ENCODE results near the gene SRSF12. TPM values are rescaled to one million over a fixed set of nuclear protein-coding genes. Genes with fewer than 3 reads are reported as not detected.

The SRSF12 gene
- total and polyA plus RNA-seq, 9 of the 15 experiments (the other 6 are each of a cell fraction or from before 2014, with no cell fraction given) = not detected

GRCh38 chr6:89079511-89080234 is 38.2 kb downstream of the SRSF12 start:
- FAIRE-seq (peak; percentile 32), ATAC-seq (no peak), DNase-seq (ENCODE audit: extremely low read depth in 1 of 4, low spot score in 3 of 4) (peak in 1 of 4 experiments; percentile 41)
- peak overlapping the region; percentile 63 to 94; a peak in 3 of 4 replicates for H3K9ac ChIP-seq (ENCODE audit: insufficient read depth in 1 of 2, low read depth in 2 of 2, low read length in 2 of 2)
- peak overlapping the region; percentile 18; the same call in 1 of the 3 replicates for H3K27ac ChIP-seq (ENCODE audit: extremely low read depth, low read depth, low read length)
- TF ChIP-seq EP400 (IDR thresholded peaks at IDR 0.05) (peak; percentile 3; the same call in 1 of the 2 replicates), ZBTB11 (CRISPR knock-in tag; IDR thresholded peaks at IDR 0.05) (no peak), L3MBTL2 (IDR thresholded peaks at IDR 0.05) (peak; percentile 20; the same call in 1 of the 2 replicates), GTF2E2 (tag; IDR thresholded peaks at IDR 0.05) (0 out of 2 replicates have a peak, but pooled peaks have one; percentile 82), ZNF133 (CRISPR knock-in tag; IDR thresholded peaks at IDR 0.05) (no peak), NRF1 (conservative IDR thresholded peaks at IDR 0.05 in 1 of 2, IDR thresholded peaks at IDR 0.05 in 1 of 2) (0 out of 4 replicates have a peak, but pooled peaks have one; percentile 14 to 18), TCF15 (CRISPR knock-in tag; IDR thresholded peaks at IDR 0.05) (no peak)
- H3K36me3 ChIP-seq (ENCODE audit: control insufficient read depth, insufficient read depth, low read length) = peaks cover 8% of the 10 kb centered on the region; the same call in 2 of the 3 replicates
- H3K4me2 ChIP-seq (ENCODE audit: insufficient read depth, low read length) = peak overlapping the region; percentile 91
- peaks cover 21% of the 10 kb centered on the region for H3K79me2 ChIP-seq (ENCODE audit: control insufficient read depth, insufficient read depth, low read length)
- WGBS (ENCODE audit: insufficient coverage, low coverage, missing lambda C conversion rate) = 6% methylated on average over 20 of the region's 20 CpGs
- in situ Hi-C loops (cut with MboI) (no loop called here), intact Hi-C loops (cut with micrococcal nuclease) (loop anchor here (5.0 kb wide), 1 partner anchor 77 kb away; no protein-coding TSS in a partner anchor)
- ChIA-PET POLR2A (interaction anchor here (0.6 to 1.4 kb wide), 7 partner anchors 8 to 269 kb away, joined by 3 to 5 read pairs (median 3); no protein-coding TSS in a partner anchor), CTCF (ENCODE audit: low intra/inter-chr PET ratio) (no interaction called here)
- H4K20me1 ChIP-seq (replicated peaks; ENCODE audit: control insufficient read depth, insufficient read depth, low read length) = no peaks in the 10 kb centered on the region
- H3K4me3 ChIP-seq = peak overlapping the region; percentile 86
- no peaks in the 10 kb centered on the region for H3K9me1 ChIP-seq (ENCODE audit: control insufficient read depth, insufficient read depth, low read length)
- H3K4me1 ChIP-seq (replicated peaks in 1 of 2; ENCODE audit: control insufficient read depth in 2 of 2, insufficient read depth in 2 of 2, low read length in 2 of 2) = peaks cover 15 to 16% of the 10 kb centered on the region in 2 experiments; a peak in 4 of 5 replicates
- H2AFZ ChIP-seq (ENCODE audit: low read depth, low read length) = peak overlapping the region; percentile 87
- no peaks in the 10 kb centered on the region for H3K9me3 ChIP-seq (replicated peaks; ENCODE audit: control insufficient read depth, insufficient read depth, low read depth, low read length)
- BruUV-seq (replicated peaks) = TSS peak; percentile 91
- no peaks in the 10 kb centered on the region for H3K27me3 ChIP-seq (ENCODE audit: control insufficient read depth in 2 of 2, insufficient read depth in 2 of 2, low read length in 2 of 2)

Measured in K562 (cell line).